Measurements from ENCODE around the gene HTR2A. TPM values are rescaled to one million over a fixed set of nuclear protein-coding genes. Genes with fewer than 3 reads are reported as not detected.

Gene HTR2A
- polyA plus RNA-seq, 1 of the 3 experiments (the other 2 are of a cell fraction) = 0.33 TPM

- Histone ChIP-seq H4K20me1 (ENCODE audit: insufficient read depth) (no peaks in the 10 kb centered on the region), H3K27ac (ENCODE audit: low read depth in 2 of 2, low read length in 1 of 2) (no peak overlapping the region), H3K9ac (no peak overlapping the region), H3K9me2 (no peaks in the 10 kb centered on the region), H3K4me2 (no peak overlapping the region), H3K4me3 (ENCODE audit: low read depth in 2 of 2, low read length in 1 of 2) (no peak overlapping the region), H3F3A (replicated peaks; ENCODE audit: insufficient read depth) (no peaks in the 10 kb centered on the region), H3K4me1 (ENCODE audit: control insufficient read depth in 1 of 2, insufficient read depth in 2 of 2, low read depth in 1 of 2, low read length in 1 of 2) (peaks cover 0 to 3% of the 10 kb centered on the region in 2 experiments; a peak in 2 of 4 replicates), H2AFZ (ENCODE audit: low read depth) (no peak overlapping the region), H3K9me3 (no peaks in the 10 kb centered on the region), H3K27me3 (ENCODE audit: insufficient read depth) (no peaks in the 10 kb centered on the region), H3K79me2 (ENCODE audit: insufficient read depth) (no peaks in the 10 kb centered on the region), H3K36me3 (replicated peaks in 1 of 2; ENCODE audit: control insufficient read depth in 1 of 2, insufficient read depth in 2 of 2, low read length in 1 of 2) (no peaks in the 10 kb centered on the region)
- TF ChIP-seq EZH2phosphoT487 (IDR thresholded peaks at IDR 0.05; ENCODE audit: borderline replicate concordance, low read depth) (no peak), GABPA (IDR thresholded peaks at IDR 0.05; ENCODE audit: low read depth) (no peak), RXRA (IDR thresholded peaks at IDR 0.05; ENCODE audit: borderline replicate concordance, low read depth) (no peak), REST (IDR thresholded peaks at IDR 0.05; ENCODE audit: low read depth, low read length) (no peak), JUND (IDR thresholded peaks at IDR 0.05) (no peak), MEF2A (IDR thresholded peaks at IDR 0.05; ENCODE audit: borderline replicate concordance, low read depth) (no peak)
- POLR2A ChIA-PET = no interaction called here
- no peak for DNase-seq
- CTCF ChIA-PET = interaction anchor here (1.1 to 1.2 kb wide), 2 partner anchors 16 to 23 kb away, joined by 3 to 4 read pairs; no protein-coding TSS in a partner anchor
- 51% methylated on average over 2 of the region's 2 CpGs for WGBS (ENCODE audit: low lambda C conversion rate)
Observed at GRCh38 chr13:46855166-46855565, 41.7 kb downstream of the HTR2A start.

DNA sequence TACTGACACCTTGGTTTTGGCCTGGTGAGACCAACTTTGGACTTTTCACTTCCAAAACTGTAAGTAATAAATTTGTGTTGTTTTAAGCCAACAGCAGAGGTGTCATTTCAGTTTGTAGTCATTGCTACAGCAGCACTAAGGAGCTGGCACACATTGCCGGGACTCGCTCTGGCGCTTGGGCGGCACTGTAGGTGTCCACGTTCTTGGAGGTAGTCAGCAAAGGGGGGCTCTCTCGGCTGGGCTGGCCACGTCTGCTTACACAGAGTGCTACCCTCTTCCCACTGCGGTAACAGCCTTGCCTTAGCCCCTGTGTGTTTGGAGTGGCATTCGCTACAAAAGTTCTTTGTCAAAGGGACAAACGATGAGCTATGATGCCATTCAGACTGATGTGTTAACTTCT, 44.7 kb downstream of the HTR2A start:
- H3K4me2 ChIP-seq = no peak overlapping the region
- 76% methylated on average over 10 of the region's 10 CpGs for WGBS (ENCODE audit: low lambda C conversion rate)
- no peaks in the 10 kb centered on the region; a peak in 1 of 4 replicates for H3K4me1 ChIP-seq (ENCODE audit: control insufficient read depth in 1 of 2, insufficient read depth in 2 of 2, low read depth in 1 of 2, low read length in 1 of 2)
- no peaks in the 10 kb centered on the region for H3F3A ChIP-seq (replicated peaks; ENCODE audit: insufficient read depth)
- no peak overlapping the region for H3K9ac ChIP-seq
- H2AFZ ChIP-seq (ENCODE audit: low read depth) = no peak overlapping the region
- no peaks in the 10 kb centered on the region for H3K9me3 ChIP-seq
- DNase-seq = no peak
- no peaks in the 10 kb centered on the region for H3K36me3 ChIP-seq (replicated peaks in 1 of 2; ENCODE audit: control insufficient read depth in 1 of 2, insufficient read depth in 2 of 2, low read length in 1 of 2)
- no peaks in the 10 kb centered on the region for H3K9me2 ChIP-seq
- H3K4me3 ChIP-seq (ENCODE audit: low read depth in 2 of 2, low read length in 1 of 2) = no peak overlapping the region
- no peaks in the 10 kb centered on the region for H4K20me1 ChIP-seq (ENCODE audit: insufficient read depth)
- CTCF ChIA-PET = interaction anchor here (1.4 kb wide), 1 partner anchor 122 kb away, joined by 3 read pairs; no protein-coding TSS in a partner anchor
- H3K79me2 ChIP-seq (ENCODE audit: insufficient read depth) = no peaks in the 10 kb centered on the region
- POLR2A ChIA-PET = no interaction called here
- H3K27ac ChIP-seq (ENCODE audit: low read depth in 2 of 2, low read length in 1 of 2) = no peak overlapping the region
- no peaks in the 10 kb centered on the region for H3K27me3 ChIP-seq (ENCODE audit: insufficient read depth)
- TF ChIP-seq RCOR1 (IDR thresholded peaks at IDR 0.05; ENCODE audit: low read length) (no peak), EZH2phosphoT487 (IDR thresholded peaks at IDR 0.05; ENCODE audit: borderline replicate concordance, low read depth) (no peak), FOSL2 (IDR thresholded peaks at IDR 0.05; ENCODE audit: borderline replicate concordance, low read depth) (no peak), NFIC (IDR thresholded peaks at IDR 0.05; ENCODE audit: borderline replicate concordance) (no peak), SMC3 (IDR thresholded peaks at IDR 0.05; ENCODE audit: low read depth, low read length) (no peak), RXRA (IDR thresholded peaks at IDR 0.05; ENCODE audit: borderline replicate concordance, low read depth) (no peak), SIN3A (IDR thresholded peaks at IDR 0.05; ENCODE audit: borderline replicate concordance, low read depth, low read length) (no peak), USF1 (IDR thresholded peaks at IDR 0.05; ENCODE audit: borderline replicate concordance, low read depth) (no peak), ZBTB33 (IDR thresholded peaks at IDR 0.05; ENCODE audit: borderline replicate concordance, low read depth) (no peak)
- TF ChIP-seq, protein P1, sequence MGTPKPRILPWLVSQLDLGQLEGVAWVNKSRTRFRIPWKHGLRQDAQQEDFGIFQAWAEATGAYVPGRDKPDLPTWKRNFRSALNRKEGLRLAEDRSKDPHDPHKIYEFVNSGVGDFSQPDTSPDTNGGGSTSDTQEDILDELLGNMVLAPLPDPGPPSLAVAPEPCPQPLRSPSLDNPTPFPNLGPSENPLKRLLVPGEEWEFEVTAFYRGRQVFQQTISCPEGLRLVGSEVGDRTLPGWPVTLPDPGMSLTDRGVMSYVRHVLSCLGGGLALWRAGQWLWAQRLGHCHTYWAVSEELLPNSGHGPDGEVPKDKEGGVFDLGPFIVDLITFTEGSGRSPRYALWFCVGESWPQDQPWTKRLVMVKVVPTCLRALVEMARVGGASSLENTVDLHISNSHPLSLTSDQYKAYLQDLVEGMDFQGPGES (IDR thresholded peaks at IDR 0.05; ENCODE audit: low read depth, low read length) = no peak
- TF ChIP-seq, protein P2, sequence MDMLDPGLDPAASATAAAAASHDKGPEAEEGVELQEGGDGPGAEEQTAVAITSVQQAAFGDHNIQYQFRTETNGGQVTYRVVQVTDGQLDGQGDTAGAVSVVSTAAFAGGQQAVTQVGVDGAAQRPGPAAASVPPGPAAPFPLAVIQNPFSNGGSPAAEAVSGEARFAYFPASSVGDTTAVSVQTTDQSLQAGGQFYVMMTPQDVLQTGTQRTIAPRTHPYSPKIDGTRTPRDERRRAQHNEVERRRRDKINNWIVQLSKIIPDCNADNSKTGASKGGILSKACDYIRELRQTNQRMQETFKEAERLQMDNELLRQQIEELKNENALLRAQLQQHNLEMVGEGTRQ (IDR thresholded peaks at IDR 0.05; ENCODE audit: borderline replicate concordance, low read depth, low read length) = no peak
- TF ChIP-seq, protein P3, sequence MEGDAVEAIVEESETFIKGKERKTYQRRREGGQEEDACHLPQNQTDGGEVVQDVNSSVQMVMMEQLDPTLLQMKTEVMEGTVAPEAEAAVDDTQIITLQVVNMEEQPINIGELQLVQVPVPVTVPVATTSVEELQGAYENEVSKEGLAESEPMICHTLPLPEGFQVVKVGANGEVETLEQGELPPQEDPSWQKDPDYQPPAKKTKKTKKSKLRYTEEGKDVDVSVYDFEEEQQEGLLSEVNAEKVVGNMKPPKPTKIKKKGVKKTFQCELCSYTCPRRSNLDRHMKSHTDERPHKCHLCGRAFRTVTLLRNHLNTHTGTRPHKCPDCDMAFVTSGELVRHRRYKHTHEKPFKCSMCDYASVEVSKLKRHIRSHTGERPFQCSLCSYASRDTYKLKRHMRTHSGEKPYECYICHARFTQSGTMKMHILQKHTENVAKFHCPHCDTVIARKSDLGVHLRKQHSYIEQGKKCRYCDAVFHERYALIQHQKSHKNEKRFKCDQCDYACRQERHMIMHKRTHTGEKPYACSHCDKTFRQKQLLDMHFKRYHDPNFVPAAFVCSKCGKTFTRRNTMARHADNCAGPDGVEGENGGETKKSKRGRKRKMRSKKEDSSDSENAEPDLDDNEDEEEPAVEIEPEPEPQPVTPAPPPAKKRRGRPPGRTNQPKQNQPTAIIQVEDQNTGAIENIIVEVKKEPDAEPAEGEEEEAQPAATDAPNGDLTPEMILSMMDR (IDR thresholded peaks at IDR 0.05) = no peak
